DND-41 (cell line): ENCODE measurements around the gene BAIAP2.

Experiments used
- ATAC-seq: fragments of 200-7000 bp; cut with Tn5 transposase; 3 replicates; pipeline ENCODE4 v1.9.1; 2021; ENCODE audit warnings: low read depth; ENCODE audit not compliant: insufficient read depth
- DNase-seq: peaks from one replicate; pipeline ENCODE4 v3.0.0-alpha.2; 2020
- H2AFZ ChIP-seq: 2 replicates; pipeline ENCODE4 v1.6.0; 2012; ENCODE audit warnings: low read depth, low read length
- H3K27ac ChIP-seq: 2 replicates; pipeline ENCODE4 v1.5.1; 2012; ENCODE audit warnings: low read length, inconsistent platforms
- H3K27me3 ChIP-seq: fragments of 200-600 bp; sonication (generic); 2 replicates; pipeline ENCODE4 v1.6.0; 2012; ENCODE audit warnings: low read length, mild to moderate bottlenecking, inconsistent platforms; ENCODE audit not compliant: insufficient read depth, poor library complexity
- H3K36me3 ChIP-seq: 2 replicates; pipeline ENCODE4 v1.5.1; 2012; ENCODE audit warnings: low read length, inconsistent platforms; ENCODE audit not compliant: insufficient read depth
- H3K4me1 ChIP-seq: 2 replicates; pipeline ENCODE4 v1.5.1; 2012; ENCODE audit warnings: mild to moderate bottlenecking, low read length; ENCODE audit not compliant: insufficient read depth
- H3K4me2 ChIP-seq: 2 replicates; pipeline ENCODE4 v1.6.0; 2012; ENCODE audit warnings: mild to moderate bottlenecking, moderate library complexity, low read length, inconsistent platforms; ENCODE audit not compliant: insufficient read depth
- H3K4me3 ChIP-seq, 2 experiments: fragments of 200-600 bp in 1 of 2; shearing (Covaris generic) in 1 of 2; 2 replicates each; pipeline ENCODE4 v1.5.1; 2012 to 2016; ENCODE audit warnings: inconsistent platforms in 2 of 2, low read length in 2 of 2, mild to moderate bottlenecking in 2 of 2, low read depth in 1 of 2, moderate library complexity in 1 of 2
- H3K79me2 ChIP-seq: 2 replicates; pipeline ENCODE4 v1.6.0; 2012; ENCODE audit warnings: low read length, inconsistent platforms; ENCODE audit not compliant: insufficient read depth
- H3K9ac ChIP-seq: 2 replicates; pipeline ENCODE4 v1.6.0; 2012; ENCODE audit warnings: low read depth, mild to moderate bottlenecking, inconsistent platforms, low read length, moderate library complexity
- H3K9me3 ChIP-seq: 2 replicates; pipeline ENCODE4 v1.5.1; 2012; ENCODE audit warnings: low read length, moderate library complexity, mild to moderate bottlenecking, inconsistent platforms; ENCODE audit not compliant: insufficient read depth, severe bottlenecking
- H4K20me1 ChIP-seq: 2 replicates; pipeline ENCODE4 v1.6.0; 2012; ENCODE audit warnings: low read length; ENCODE audit not compliant: insufficient read depth
- CTCF ChIP-seq: IDR thresholded peaks from 2 replicates; pipeline ENCODE4 v1.5.1; 2012; ENCODE audit warnings: borderline replicate concordance, low read length, moderate library complexity, mild to moderate bottlenecking; ENCODE audit not compliant: poor library complexity, severe bottlenecking; ENCODE audit errors: extremely low read depth
- EZH2 ChIP-seq: IDR thresholded peaks from 3 replicates; pipeline ENCODE4 v1.6.1; 2012; ENCODE audit warnings: borderline replicate concordance, low read depth, mild to moderate bottlenecking, moderate library complexity, low read length, inconsistent platforms; ENCODE audit not compliant: severe bottlenecking

BAIAP2 gene

GRCh38 chr17:81049372-81049911, 14.5 kb downstream of the BAIAP2 start:
- ATAC-seq (no peak), DNase-seq (no peak)
- Histone ChIP-seq H3K4me3 (no peak overlapping the region), H2AFZ (no peak overlapping the region), H3K4me2 (no peak overlapping the region), H3K27me3 (no peaks in the 10 kb centered on the region), H3K27ac (no peak overlapping the region), H4K20me1 (peaks cover 10% of the 10 kb centered on the region), H3K4me1 (no peaks in the 10 kb centered on the region), H3K79me2 (no peaks in the 10 kb centered on the region), H3K36me3 (no peaks in the 10 kb centered on the region), H3K9me3 (no peaks in the 10 kb centered on the region), H3K9ac (no peak overlapping the region)
- TF ChIP-seq EZH2: no peak
- TF ChIP-seq CTCF: no peak

DNA sequence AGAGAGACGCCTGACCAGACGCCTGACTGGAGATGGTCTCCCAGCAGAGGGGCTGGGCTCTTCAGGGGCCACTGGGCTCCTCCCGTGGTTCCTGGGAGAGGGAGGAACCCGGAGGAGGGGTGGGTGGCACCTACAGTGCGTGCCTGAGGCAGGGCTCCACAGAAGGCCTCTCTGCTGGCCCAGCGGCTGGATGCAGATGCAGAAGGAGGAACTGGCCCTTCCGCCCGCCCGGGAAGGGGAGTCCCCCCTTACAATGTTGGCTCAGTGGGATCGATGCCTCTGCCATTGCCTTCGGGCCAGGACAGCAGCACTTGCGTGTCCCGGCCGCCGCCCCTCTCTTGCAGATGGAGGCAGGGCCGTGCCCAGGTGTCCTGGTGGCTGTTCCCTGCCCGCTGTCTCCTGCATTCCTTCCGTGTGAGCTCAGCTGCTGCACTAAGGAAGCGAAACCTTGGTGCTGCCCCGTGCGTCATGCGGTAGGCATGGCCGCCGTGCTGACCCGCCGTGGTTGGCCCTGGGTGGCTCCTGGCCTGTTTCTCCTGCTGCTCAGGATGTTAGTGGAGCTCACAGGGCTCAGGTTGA, 15.1 kb downstream of the BAIAP2 start:
- H3K9ac ChIP-seq: no peak overlapping the region
- TF ChIP-seq CTCF (no peak), EZH2 (no peak)
- H3K4me2 ChIP-seq: no peak overlapping the region
- no peaks in the 10 kb centered on the region for H3K4me1 ChIP-seq
- no peaks in the 10 kb centered on the region for H3K36me3 ChIP-seq
- H3K27me3 ChIP-seq: no peaks in the 10 kb centered on the region
- no peaks in the 10 kb centered on the region for H3K79me2 ChIP-seq
- ATAC-seq (no peak), DNase-seq (no peak)
- H3K9me3 ChIP-seq: no peaks in the 10 kb centered on the region
- no peak overlapping the region for H3K4me3 ChIP-seq
- H4K20me1 ChIP-seq: peaks cover 10% of the 10 kb centered on the region
- H3K27ac ChIP-seq: no peak overlapping the region
- H2AFZ ChIP-seq: no peak overlapping the region

GRCh38 chr17:81050645-81051625, 16.0 kb downstream of the BAIAP2 start:
- Histone ChIP-seq H3K79me2 (no peaks in the 10 kb centered on the region), H3K4me1 (no peaks in the 10 kb centered on the region), H3K27ac (no peak overlapping the region), H3K36me3 (no peaks in the 10 kb centered on the region), H3K4me3 (no peak overlapping the region), H3K9ac (no peak overlapping the region), H3K9me3 (no peaks in the 10 kb centered on the region), H3K27me3 (no peaks in the 10 kb centered on the region), H2AFZ (no peak overlapping the region), H3K4me2 (no peak overlapping the region), H4K20me1 (peaks cover 10% of the 10 kb centered on the region)
- ATAC-seq (no peak), DNase-seq (no peak)
- TF ChIP-seq CTCF (no peak), EZH2 (no peak)
